Measurements from ENCODE around the gene SATB1. TPM values are rescaled to one million over a fixed set of nuclear protein-coding genes. Genes with fewer than 3 reads are reported as not detected.

The SATB1 gene
- total RNA-seq, 1 experiment from 2014 or later, result 15.4 TPM

GRCh38 chr3:18401300-18401961, 23.7 kb downstream of the SATB1 start:
- no peak for DNase-seq (ENCODE audit: low read depth)

DNA sequence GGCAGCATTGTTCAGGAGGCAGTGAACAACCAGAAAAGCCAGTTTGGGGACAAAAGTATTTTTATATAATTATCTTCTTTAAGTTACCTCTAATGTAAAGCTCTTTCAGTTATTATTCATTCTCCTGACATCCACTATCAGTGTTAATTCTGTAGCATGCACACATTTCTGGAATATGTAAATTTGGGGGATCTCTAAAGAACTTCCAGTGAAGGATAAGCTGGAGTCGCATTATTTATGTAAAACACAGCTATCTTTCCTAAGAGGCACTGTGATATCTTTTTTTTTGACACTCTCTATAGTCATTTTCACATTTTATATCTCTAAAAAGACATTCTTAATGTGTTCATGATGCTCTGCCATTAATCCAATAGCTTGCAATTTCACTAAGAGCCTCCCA, 26.7 kb downstream of the SATB1 start:
- DNase-seq (ENCODE audit: low read depth), result no peak

GRCh38 chr3:18396428-18396827, 28.7 kb downstream of the SATB1 start:
- no peak for DNase-seq (ENCODE audit: low read depth)

- no peak for DNase-seq (ENCODE audit: low read depth)
Measured at GRCh38 chr3:18394384-18394995, 30.6 kb downstream of the SATB1 start.

DNA sequence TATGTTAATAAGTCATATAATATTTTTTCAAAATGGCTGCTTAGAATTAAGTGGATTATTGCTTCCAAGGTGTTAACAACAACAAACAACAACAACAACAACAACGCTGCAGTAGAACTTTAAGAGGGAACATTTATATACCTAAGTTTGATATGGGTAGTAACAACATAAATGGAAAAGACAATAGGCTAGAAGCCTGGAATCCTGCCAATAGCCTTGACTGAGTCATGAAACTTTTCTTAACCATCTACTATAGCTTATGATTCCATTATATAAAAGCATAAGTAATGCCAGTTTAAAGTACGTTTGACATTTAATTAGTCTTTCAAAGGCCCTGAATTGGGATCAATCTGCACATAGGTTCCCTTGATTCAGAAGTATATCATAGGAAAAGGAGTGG, 31.2 kb downstream of the SATB1 start:
- no peak for DNase-seq (ENCODE audit: low read depth)

- no peak for DNase-seq (ENCODE audit: low read depth)
Measured at GRCh38 chr3:18390024-18390660, 35.0 kb downstream of the SATB1 start.

DNA sequence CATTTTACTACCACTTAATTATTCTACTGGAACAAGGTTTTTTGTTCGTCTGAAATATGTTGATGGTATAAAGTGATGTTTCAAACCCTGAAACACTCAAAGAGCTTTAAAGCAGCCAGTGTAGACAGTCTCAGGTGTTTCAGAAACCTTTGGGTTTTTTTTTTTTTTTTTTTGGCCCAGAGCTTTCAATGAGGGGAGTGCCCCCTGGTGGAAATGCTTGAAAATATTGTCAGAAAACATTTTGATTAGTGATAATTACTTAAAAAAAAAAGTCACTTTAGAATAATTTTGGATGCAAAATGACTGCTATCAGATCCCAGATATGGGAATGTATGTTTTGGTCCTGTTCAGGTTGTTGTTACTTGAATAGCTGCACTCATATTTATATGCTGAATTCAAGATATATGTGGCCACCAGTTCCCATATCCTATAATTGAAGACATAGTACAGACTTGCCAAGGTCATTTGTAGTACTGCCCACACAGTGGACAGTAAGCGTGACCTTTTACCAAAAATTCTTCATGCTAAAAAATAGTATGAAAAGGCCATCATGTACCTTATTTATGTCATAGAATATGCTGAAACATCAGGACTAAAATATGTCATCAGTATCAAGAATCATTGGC, 35.9 kb downstream of the SATB1 start:
- peak; percentile 2 for DNase-seq (ENCODE audit: low read depth)

DNA sequence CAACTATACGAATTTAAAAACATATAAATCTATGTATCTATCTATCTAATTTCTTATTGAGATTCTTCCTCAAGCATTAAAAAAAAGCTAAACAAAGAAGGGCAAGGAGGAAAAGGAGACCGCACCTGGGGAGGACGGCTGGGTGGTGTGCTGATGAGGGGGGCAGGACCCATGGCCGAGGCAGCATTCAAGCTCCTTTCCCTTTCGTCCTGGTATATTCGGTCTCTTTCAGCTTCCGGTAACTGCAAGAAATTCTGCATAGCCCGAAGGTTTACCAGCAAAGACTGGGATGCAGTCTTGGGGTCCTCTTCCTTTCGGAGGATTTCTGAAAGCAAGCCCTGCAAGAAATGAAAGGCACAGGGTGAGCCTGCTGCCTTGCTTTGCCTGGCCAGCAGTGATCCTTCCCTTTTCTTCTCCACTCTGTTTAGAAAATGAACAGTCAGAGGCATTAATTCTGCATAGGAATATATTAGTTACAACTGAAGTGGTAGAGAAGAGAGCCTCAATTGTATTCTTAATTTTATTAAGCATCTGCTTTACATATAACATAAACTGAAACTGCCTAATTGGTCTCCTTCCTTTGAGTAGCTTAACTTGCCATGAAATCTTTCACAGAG, 38.8 kb downstream of the SATB1 start:
- DNase-seq (ENCODE audit: low read depth), result no peak

DNA sequence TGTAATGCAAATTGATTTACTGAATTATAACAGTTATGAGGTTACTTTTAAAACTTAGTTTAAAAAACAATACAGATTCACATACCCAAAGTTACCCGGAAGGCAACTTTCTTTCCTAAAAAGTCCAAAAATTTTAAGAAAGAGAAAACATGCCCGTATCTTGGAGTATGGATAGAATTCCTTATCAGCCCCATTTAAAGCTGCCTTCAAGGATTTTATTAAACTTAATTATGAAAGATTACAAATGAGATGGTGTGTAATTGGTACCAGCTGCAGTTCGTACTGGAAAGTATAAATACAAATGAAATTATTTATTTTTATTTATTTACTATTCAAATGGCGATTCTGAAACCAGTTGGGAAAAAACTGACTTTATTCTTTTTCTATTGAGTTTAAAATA, 39.4 kb downstream of the SATB1 start:
- no peak for DNase-seq (ENCODE audit: low read depth)

GRCh38 chr3:18382760-18383369, 42.3 kb downstream of the SATB1 start:
- DNase-seq (ENCODE audit: low read depth), result no peak

DNA sequence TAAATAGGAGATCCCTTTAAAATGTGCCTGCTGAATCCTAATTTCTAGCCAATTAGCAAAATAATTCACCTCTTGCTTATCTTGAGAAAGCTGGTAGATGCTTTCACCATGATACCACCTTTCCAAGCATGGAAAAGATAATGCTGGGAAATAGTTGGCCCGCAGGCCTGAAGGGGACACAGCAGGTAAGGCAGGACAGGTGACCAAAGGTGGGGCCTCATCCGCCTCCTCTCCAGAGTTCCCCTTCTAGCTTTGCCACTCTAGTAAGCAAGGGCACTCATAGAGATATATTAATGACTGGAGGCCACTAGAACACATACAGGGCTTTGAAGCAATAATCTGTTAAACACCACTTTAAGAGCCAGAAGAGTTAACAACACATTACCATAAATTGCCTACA, 45.5 kb downstream of the SATB1 start:
- DNase-seq (ENCODE audit: low read depth), result no peak

- no peak for DNase-seq (ENCODE audit: low read depth)
Measured at GRCh38 chr3:18378218-18378617, 46.9 kb downstream of the SATB1 start.

DNA sequence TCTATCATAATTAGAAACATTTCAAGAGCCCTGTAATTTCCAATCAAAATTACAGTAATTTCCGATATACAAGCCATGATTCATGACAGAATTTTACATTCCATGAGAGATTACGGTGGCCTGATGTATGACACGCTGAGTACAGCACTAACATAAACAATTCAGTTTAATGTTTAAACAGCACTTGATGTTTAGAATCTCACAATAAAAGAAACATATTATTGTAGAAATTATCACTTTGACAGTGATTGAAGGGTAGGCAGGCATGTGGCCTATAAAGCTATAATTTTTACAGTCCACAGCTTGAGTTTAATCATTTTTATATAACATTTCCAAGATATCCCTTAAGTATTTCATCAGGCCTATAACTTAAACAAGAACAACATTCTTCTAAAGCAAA, 48.5 kb downstream of the SATB1 start:
- no peak for DNase-seq (ENCODE audit: low read depth)

DNA sequence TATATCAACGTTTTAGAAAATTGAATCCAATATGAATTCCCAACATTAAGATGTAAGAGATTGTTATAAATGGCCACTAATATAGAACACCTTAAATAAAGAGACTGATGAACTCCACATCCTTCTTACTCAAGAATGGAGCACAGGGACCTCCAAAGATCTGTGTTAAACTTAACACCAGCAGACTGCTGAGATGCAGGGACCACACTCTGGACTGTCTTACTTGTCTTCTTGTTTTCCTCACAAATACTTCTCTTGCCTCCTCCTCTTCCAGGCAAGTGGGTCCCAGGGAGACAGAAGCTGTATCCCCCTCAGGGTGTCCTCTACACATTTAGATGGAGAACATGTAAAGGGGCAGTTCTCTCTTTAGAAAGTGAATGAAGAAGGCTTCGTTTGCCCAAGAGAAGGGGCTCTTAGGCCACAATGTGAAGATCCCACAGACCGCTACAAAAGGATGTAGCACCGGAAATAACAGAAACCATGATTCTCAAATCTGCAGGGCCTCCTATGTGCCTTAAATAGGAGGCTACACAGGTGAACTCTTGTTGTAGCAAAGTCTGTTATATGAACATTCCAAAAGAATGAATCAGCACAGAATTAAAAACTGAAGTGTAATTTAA, 52.2 kb downstream of the SATB1 start:
- no peak for DNase-seq (ENCODE audit: low read depth)

- no peak for DNase-seq (ENCODE audit: low read depth)
Measured at GRCh38 chr3:18370672-18371071, 54.5 kb downstream of the SATB1 start.

DNA sequence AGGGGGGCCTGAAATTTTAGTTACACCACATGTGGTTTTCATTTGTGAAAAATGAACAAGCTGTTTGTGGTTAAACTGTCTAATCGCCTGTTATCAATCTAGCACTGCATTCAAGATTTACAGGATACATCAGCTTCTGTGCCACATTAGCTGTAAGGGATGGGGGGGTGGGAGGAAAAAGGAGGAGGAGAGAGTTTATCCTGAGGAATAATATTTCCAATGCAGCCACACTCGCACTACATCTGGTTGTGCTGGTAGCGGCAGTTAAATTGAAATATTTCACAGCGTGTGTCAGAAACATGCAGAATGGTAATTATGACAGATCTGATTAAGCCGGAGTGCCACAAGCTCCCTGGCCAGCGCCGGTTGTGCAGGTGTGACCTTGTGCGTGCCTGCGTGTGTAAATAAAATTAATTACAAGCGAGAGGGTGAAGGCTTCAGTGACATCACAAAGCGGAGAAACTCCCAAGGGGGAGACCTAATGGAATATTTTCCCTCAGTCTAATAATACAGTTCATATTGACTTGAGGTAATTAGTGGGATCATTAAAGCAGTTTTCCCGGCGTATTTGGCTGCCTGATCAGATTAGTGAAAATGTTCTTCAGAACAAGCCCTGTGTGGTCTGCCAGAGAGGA, 55.5 kb downstream of the SATB1 start:
- DNase-seq (ENCODE audit: low read depth), result no peak

GRCh38 chr3:18366258-18366657, 58.9 kb downstream of the SATB1 start:
- DNase-seq (ENCODE audit: low read depth), result no peak

DNA sequence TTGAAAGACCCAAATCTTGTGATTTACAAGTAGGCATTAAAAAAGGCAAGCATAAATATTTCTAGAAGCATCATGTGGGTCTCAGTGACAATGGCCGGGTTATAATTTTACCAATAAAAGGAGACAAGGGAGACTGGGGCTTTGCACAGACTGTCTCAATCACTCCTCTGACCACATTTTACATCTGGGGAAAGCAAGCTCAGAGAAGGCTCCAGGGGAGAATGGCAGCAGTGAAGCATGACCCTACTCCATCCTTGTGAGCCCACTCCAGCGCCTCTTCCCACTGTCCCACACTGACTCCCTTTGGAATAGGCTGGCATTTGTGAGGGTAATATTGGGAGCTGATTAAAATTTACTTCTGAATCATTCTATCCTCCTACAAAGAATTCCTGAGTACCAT, 61.8 kb downstream of the SATB1 start:
- DNase-seq (ENCODE audit: low read depth), result no peak

- DNase-seq (ENCODE audit: low read depth), result no peak
Measured at GRCh38 chr3:18357747-18358146, 67.4 kb downstream of the SATB1 start.

- no peak for DNase-seq (ENCODE audit: low read depth)
Measured at GRCh38 chr3:18355832-18356231, 69.3 kb downstream of the SATB1 start.

GRCh38 chr3:18354701-18355100, 70.4 kb downstream of the SATB1 start:
- DNase-seq (ENCODE audit: low read depth), result no peak
